SIG-M5 treated with dmso at 0.1 percent for 504 hours (cell line): ENCODE results near the gene SFXN2.

Experiments
- DNase-seq: peaks from one replicate; lab custom pipeline; 2025; ENCODE audit not compliant: unreplicated experiment; lab: John Stamatoyannopoulos, UW

The SFXN2 gene

DNA sequence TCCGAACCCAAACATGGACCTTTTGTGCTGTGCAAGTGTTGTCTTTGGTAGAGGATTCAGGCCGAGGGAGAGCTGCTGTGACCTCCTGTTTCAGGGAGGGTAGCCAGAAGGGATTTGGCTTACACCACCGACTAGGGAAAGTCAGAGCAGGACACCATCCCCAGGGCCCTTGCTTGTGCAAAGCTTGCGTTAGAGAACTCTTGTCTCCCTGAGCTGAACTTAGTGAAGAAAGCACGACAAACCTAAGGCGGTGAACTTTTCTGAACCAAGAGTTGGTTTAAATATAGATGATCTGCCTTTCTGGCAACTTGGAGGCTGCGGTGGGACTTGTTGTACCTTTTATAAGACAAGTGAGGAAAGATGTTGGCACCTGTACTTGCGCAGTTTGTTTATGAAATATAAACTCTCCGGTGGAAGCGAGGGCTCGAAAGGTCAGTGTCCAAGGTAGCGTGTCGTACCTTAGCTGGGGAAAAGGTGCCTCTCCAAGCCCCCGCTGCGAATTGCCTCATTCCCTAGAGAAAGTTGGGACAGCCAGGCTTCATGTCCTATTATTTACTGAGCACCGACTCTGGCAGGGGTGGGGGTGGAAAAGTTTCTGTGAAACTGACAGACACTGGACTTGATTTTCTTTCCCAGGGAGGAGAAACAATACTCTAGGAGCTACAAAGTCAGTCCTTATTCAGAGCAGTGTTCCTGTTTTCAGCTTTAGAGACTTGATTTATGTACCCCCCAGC lies 60.9 kb downstream of the SFXN2 start:
- DNase-seq = no peak

DNA sequence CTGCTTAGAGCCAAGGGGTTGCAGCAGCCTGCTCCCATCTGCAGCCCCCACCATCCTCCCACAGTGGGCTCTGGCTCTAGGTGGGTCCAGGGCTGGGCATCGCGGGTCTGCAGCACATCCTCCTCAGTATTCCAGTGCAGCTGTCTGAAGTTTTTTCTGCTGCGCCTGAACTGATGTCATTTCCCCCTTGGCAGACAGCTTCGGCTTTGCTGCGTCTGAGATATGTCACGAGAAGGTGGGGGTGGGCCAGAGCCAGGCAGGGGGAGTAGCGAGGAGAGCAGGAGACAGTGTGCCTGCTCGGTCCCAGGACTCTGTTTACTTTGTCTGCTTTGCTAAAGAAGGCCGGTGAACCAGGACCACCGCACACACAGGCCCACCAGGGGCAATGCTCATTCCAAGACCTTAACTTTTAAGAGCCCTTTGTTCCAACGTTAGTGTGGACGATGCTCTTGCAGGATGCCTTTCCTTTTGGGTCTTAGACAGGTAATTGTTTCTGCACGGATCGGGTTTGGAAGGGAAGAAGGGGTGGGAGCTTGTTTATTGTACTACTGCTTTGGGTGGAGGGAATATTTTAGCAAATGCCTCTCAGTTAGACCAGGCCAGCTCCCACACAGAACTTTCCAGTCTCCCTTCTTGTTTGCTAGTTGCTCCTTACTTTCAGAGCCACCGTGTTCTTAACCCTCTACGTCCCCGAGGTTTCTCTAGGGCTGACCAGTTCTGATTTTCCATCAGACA lies 61.7 kb downstream of the SFXN2 start:
- DNase-seq = no peak

DNA sequence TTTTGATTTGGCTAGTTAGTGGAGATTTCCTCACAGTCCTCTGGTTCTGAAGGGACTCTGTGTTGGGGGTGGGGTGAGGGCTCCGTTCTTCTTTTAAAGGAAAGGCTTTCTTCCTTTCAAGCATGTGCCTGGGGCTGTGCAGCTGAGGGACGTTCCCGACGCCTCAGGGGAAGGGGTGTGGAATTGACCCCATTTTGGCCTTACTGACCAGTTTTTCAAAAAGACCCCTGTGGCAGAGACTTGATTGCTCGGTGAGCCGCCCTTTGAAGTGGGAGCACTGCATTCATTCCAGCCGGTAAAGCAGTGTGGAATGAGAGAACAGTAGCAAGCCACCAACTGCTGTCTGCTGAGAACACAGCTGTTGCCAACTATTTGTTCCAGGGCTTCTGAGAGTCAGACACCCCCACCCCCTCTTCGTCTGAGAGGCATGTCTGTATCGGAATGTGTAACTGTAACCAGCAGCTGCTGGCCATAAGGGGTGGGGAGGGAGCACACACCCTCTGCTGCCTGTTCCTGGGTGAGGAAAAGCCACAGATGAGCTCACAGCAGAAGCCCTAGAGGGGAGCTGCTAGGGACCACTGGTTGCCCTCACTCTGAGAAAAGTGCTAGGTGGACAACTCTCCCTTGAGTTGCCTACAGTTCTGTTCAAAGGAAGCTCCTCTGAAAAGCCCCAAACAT lies 62.5 kb downstream of the SFXN2 start:
- no peak for DNase-seq

DNA sequence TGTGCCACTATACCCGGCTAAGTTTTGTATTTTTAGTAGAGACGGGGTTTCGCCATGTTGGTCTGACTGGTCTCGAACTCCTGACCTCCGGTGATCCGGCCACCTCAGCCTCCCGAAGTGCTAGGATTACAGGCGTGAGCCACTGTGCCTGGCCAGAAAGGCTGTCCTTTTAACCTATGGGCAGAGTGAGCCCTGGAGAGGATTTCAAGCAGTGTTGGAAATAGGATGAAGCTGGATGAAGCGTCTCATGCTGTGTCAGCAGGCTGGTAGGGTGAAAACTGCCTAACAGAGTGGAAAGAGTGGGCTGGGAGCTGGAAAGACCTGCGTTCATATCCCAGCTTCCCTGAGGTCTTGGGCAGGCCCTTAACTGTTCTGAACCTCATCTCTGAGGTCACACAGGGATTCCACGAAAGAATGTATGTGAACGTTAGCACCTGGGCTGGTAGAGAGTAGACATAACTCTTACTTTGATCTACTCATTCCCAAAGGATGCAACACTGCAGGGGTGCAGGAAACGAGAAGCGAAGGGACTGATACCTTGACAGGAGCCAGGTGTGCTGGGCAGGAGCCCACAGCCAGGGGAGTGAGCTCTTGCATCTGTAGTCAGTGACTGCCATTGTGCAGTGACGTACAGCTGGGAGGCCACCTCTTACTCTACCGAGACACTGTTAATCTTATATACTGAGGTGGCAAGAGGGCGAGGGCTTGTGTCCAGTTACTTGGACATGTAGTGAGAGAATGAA lies 63.4 kb downstream of the SFXN2 start:
- DNase-seq = no peak

DNA sequence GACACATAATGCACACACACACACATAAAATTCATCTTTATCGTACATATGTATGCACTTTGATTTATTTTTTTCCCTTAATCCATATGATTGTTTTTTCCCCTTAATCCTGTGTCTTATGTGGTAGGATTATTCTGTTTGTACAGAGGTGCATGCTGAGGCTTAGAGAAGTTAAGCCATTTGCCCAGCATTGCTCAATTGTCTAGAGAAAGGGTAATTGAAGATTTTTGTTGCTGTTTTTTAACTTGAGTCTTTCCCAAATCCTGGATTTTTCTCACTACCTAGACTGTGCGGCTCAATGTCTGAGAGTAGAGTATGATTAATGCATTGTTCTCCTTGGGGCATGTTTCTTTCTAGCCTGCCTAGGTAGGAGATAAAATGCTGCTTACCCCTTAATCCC lies 64.3 kb downstream of the SFXN2 start:
- DNase-seq = no peak

DNA sequence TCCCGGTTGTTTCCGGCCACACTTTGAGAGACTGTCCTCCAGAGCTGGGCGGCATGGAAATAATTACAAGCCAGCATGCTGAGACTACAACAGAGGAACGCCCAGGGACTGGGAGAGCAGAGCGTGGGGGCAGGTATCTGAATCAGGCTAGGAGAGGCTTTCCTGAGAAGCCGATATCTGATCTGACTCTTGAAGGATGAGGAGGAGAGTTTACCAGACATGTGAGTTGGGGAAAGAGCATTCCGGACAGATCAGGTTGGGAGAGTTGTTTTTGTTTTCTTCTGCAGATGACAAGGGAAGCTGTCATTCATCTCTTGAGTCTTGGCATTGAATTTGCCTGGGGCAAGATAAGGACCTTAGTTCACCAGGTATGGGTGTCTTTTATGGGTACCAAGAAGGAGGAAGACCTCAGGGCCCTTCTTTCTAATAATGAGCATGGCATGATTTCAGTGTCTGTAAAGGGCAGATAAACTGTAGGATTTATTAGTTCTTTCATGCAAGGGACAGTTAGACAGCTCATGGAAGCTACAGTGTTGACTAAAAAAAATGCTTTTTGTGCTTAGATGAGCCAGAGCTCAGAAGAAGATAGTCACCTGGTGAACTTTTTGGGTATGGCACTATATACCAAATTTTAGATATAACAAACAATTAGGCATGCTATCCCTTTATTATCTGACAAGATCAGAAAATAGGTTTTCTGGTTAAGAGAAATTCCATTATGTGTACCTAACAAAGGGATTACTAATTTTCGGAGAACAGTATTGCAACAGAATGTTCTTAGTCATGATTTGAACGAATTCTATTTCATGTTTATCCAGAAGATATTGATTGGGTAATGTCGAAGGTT lies 65.5 kb downstream of the SFXN2 start:
- no peak for DNase-seq

DNA sequence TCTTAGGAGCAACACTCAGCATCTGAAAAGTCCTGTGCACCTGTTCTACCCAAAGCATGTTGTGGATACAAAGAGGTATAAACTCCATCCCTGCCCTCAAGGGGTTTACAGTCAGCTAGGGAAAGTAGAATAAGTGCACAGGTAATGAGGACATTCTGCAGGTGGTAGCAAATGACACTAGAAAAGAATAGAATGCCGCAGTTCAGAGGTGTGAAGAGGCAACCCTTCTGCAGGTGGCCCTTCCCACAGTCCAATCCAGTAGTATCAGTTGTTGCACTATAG lies 66.0 kb downstream of the SFXN2 start:
- DNase-seq = no peak

DNA sequence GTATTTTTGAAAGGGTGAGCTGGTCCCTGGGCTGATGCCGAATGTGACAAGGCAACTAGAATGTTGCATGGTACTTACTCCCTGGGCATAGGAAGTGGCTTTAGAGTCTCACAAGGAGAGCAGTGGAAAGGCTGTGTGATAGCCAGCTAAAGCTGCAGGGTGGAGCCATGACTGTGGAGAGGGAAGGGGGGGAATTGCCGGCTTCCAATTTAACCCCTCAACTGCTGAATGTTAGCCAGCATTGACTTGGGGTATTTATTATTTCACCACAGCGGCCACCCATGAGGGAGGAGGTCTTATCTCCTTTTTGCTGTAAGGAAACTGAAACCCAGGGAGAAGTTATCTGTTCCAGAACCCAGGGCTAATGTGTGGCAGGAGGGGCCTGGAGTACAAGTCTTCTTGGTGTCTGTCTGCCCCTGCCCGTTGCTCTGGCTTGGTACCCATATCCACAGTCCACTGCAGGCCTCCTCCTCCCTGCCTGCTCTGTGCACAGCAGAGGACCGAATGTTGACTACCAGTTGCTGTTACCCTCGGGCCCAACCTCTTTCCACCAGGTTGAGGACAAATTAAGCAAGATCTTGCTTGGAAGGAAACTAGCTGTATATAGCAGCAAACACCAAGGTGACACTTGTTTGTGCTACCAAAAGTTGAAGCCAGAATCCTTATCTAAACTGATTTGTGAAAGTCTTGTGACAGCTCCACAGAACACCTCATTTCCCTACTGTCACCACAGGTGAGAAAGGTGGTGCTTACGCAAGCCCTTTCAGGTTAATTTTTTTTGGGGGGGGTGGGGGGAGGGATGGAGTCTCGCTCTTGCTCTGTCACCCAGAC lies 66.9 kb downstream of the SFXN2 start:
- no peak for DNase-seq

DNA sequence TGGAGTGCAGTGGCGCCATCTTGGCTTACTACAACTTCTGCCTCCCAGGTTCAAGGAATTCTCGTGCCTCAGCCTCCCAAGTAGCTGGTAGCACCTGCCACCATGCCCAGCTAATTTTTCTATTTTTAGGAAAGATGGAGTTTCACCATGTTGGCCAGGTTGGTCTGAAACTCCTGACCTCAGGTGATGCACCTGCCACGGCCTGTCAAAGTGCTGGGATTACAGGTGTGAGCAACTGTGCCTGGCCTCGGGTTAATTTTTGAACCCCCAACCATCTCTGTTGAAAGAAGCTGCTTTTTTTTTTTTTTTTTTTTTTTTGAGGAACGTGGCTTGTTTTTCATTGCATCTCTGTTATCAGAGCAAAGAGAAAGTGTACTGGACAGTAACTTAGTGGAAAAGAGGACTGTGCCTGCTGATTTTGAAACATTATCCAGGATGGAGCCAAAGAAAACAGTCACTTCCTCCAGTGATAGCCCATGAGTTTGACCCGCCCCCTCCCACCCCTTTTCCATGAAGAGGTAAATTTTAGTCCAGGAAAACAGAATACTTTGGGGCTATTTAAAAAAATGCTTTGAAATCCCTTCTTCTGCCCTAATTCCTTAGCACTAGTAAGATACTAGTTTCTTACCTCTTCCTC lies 67.6 kb downstream of the SFXN2 start:
- no peak for DNase-seq

DNA sequence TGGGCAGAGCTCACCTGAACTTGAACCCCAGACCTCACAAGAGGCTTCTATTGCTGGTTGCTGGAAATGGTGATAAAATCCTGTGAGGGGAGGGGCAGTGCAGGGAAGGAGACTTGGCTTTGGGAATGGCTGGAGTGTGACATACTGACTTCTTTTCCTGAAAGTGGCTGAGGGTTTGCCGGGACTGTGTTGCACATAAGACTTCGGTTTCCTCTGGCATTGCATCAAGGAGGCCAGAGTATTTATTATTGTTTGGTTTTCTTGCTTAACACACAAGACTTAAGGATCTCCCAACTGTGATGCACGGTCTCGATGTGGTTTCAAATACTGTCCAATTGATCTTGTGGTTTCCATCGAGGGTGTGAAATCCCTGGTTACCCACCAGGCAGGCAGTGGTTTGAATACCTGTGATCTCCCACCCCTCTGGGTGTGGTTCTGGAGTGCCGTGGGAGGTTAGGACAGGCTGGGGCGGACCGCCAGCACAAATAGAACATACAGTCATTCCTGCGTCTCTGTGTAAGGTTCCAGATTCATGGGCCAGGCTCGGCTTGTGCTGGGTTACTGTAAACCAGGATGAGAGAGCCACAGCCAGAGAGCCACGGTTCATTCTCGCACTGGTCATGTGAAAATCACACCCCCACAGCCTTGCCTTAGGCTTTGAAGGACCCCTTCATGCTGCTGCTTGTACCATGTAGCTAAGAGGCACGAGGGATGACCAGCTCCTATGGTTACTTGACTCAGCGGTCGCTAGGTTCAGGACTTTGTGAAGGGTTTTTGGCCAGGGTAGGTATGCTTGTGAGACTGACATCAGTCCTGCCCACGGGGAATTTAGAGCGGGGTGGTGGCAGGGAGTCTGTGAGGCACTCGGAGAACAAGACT lies 68.5 kb downstream of the SFXN2 start:
- DNase-seq = no peak

DNA sequence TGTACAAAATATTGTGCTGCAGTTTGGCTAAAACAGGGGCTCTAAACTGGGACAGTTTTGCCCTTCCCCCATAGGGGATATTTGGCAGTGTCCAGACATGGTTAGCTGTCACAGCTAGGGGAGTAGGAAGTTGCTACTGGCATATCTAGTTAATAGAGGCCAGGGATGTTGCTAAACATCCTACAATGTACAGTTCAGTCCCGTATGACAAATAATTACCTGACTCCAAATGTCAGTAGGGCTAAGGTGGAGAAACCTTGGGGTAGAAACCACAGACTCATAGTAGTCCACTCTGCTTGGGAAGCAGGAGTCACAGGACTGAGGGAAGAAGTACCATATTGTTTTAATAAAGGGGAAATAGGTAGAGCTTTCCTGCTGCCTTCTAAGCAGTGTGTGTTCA lies 69.1 kb downstream of the SFXN2 start:
- DNase-seq = no peak

DNA sequence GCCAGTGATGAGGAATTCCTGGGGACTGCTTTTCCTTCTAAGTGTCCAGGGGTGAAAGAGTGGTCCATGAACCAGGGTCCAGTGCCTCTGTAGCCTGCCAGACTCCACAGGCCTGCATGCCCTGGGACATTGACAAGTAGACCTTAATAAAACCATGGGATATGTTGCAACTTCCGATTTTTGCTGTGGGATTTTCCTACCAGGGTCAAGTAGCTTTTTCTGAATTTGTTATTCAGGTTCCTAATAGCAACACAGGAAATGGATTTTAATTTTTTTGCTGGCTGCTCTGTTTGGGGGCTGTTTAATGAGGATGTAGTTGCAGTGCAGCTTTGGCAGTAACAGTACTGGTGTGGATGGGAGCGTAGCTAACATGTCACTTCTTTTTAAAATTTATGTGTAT lies 71.4 kb downstream of the SFXN2 start:
- no peak for DNase-seq

DNA sequence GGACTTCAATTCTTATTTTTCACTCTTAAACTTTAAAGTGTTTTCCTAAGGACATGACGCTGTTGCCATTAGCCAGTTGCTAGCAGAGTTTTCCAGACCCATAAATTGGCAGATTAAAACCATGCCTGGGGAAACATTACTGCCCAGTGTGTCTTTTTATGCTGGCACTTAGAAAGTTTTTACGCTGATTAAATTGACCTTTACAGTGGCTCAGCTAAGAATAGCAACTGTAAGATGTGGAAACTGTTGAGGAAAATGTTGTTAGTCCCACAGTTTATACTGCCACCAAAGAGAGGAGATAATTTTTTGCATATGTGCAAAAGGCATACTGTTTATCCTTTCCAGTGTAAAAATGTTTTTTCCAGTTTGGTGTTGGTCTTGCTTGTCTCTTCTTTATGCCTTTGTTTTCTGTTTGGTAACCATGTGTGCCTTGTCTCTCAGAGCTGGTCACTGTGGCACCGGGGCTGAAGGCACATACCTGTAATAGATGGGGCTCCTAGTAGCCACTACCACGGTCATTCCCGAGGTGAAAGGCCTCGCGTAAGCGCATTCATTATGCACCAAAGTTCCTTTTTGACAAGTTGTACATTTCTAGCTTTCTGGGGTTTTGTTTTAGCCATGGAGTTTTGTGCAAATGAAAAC lies 77.4 kb downstream of the SFXN2 start:
- no peak for DNase-seq
